Activated CD8-positive, alpha-beta memory T cell treated with anti-CD3 and anti-CD28 coated beads, Interleukin-2, amount 50 U/mL, for 48 hours (primary cell): ENCODE data around the gene SYNE1.
"Not testable (repeated sequence)": the region's sequence is repeated elsewhere in the genome, so short reads cannot be mapped to it uniquely, and the experiment has no call there.

Experiments
- DNase-seq: peaks from one replicate; pipeline ENCODE4 v3.0.0-alpha.2; 2020

Gene SYNE1

DNA sequence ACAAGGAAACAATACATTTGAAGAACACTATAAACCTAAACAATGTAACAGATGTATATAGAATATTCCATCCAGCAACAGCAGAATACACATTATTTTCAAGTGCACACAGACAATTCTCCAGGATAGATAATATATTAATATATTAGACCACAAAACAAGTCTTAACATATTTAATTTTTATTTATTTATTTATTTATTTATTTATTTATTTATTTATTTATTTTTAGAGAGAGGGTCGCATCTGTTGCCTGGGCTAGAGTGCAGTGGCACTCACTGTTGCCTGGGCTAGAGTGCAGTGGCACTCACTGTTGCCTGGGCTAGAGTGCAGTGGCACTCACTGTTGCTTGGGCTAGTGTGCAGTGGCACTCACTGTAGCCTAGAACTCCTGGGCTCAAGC lies 78.4 kb downstream of the SYNE1 start:
- not testable (repeated sequence) for DNase-seq

GRCh38 chr6:152557502-152557901 lies 79.7 kb downstream of the SYNE1 start:
- no peak for DNase-seq

DNA sequence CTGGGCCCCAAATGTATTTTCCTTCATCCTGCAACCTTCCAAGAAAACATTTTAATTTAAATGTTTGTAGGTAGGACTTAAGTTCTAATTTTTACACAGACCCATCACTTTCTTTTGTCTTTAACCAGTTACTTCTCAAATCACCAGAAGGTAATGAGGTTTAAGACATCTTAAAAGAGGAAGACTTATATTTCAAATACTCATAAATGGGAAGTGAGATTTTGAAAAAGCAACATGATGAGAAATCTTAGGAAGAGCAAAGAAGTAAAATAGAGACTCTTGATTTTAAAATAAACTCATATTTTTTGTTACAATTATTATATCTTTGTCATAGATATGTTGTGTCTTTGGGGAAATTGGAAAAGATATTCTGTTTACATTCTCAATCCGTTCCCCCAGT lies 82.3 kb downstream of the SYNE1 start:
- DNase-seq = no peak

DNA sequence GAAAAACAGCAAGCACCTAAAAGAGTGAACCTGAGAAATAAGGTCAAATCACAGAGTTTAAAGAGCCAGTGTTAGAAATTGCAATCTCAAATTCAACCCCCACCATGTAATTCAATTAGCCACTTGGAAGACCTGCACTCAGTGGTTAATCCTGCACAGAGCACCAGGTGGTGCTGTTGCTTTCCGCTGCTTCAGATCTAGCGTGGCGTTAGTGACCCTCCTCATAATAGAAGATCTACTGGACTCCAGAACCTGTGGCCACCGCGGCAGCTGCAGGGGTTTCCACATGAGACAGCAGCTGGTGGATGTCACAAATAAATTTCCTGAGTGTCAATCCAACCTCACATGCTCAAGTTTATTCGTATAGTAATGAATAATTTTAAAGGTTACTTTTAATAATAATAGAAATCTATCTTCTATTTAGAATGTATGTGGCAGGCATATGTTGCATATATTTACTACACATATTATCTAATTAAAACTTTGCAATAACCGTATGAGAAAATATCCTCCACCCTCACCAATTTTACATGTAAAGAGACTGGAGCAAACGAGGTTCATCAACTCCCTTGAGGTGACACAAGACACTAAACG lies 84.4 kb downstream of the SYNE1 start:
- no peak for DNase-seq

GRCh38 chr6:152543519-152543918 lies 93.6 kb downstream of the SYNE1 start:
- DNase-seq = no peak

DNA sequence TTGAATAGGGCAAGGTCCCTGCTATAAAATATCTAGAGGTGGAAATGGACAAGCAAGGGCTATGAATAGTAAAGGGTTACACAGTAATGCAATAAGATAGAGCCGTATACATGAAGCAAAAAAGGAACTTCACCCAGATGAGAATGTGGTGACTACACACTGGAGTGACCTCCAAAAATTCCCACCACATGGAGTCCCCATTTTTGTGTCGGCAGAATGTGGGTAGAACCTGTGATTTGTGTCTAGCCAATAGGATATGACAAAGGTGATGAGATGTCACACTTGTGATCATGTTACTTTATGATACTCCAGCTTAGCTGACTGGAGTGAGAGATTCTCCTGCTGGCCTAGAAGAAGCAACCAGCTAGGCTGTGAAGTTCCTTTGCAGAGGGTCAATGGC lies 96.8 kb downstream of the SYNE1 start:
- no peak for DNase-seq

GRCh38 chr6:152534541-152534940 lies 102.6 kb downstream of the SYNE1 start:
- DNase-seq = no peak

DNA sequence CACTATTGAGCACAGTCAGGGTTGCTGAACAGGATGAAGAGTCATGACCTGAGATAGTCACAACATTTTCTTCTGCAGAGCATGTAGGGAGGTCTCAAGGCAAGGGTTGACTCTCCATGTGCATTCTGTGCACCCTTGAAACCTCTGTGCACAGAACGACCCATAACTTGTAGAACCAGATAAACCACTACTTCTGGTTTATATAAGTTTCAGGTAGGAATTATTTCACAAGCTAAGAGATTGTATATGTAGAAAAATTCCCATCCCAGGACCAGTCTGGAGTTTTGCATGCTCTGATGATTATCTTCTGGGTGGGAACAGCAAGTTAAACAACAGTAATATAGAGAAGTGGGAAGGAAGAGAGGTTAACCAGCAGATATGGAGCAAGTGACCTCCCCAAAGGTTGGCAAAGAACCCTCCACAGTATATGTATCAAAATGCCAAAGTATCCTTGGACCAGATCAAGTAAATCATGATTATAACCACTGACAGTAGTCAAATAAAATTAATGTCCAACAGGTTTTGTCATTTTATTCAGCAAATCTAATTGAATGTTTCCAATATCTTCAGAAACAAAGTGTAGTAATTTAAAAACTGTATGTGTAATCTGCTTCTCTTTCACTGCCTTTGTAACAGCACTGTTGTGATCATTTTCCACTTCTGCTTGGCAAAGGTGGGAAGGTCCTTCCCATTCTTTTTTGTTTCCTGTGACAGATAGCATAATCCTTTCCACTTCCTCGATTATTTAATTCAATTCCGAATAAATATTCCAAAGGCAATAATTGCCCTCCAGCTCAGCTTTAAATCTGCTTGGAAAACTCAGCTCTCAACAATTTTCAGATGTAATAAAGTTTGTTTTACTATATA lies 104.4 kb downstream of the SYNE1 start:
- no peak for DNase-seq

DNA sequence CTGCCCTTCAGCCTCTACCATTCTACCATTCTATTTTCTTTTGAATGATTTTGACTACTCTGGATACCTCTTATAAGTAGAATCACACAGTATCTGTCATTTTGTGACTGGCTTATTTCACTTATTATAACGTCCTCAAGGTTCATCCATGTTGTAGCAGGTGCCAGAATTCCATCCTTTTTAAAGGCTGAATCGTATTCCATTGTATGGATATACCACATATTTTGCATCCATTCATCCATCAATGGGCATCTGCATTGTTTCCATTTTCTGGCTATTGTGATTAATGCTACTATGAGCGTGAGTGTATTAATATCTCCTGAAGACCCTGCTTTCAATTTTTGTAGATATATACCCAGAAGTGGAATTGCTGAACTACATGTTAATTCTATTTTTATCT lies 105.5 kb downstream of the SYNE1 start:
- DNase-seq = no peak

DNA sequence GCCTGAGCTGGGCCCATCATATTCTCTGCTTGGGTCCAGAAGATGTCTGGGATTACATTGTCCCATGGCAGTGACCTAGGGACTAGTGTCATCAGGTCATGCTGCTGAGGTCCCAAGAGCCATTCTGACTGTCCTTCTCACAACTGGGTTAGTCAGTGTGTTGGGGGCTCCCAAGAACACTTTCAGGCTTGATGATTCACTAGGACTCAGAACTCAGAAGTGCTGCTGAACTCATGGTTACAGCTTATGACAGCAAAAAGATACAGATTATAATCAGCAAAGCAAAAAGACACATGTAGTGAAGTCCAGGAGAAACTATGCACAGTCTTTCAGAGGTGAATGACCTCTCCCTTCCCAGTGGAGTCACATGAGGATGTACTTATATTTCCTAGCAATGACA lies 107.8 kb downstream of the SYNE1 start:
- no peak for DNase-seq

- not testable (repeated sequence) for DNase-seq
Measured at GRCh38 chr6:152514120-152514519, 123.0 kb downstream of the SYNE1 start.

DNA sequence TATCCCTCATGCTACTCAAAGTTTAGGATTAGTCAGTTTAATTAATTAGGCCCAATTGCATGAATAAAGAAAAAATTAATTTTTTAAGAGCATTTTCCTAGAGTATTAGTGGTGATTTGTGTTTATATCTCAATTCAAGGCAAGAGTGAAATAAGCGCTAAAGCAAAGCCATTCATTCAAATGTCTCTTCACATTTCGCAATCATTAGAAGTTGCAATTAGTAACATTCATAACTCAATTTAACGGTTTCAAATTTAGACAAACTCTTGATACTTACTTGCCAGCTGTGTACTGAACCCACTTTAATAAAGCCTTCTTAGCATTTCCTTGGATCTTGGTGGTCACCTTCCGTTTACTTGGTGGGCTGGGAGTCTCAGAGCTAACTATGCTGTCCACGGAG lies 127.2 kb downstream of the SYNE1 start:
- DNase-seq = no peak

- no peak for DNase-seq
Measured at GRCh38 chr6:152508477-152508876, 128.7 kb downstream of the SYNE1 start.

- no peak for DNase-seq
Measured at GRCh38 chr6:152503546-152503945, 133.6 kb downstream of the SYNE1 start.

DNA sequence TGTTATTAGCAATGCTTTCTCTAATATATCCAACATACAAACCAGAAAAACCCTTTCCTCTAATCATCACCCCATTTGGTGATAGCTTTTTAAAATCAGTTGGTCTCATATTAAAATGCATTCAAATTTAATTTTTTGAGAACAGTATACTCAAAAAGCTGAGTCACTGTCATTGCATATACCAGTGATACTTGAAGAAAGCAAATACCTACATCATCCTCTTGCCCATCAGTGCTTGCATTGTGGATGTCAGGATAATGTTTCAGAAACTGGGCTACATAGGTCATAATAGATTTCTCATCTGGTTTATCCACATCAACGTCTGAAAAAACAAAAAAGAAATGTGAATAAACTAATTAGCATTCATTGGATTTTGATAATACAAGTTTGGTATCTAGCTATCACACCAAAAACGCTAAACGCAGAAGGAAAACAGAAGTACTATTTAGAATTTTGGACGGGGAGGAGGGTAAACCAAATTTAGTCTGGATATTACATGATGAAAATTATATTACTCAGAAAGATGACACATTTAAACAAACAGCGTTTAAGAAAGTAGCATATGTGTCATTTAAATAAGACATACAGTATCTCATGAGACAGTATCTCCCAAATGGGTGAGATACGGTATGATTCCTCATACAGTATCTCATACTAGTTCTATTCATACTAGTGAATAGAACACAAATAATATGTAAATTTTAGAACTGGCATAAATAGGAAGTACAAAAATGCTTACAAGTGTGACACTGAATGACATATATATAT lies 134.6 kb downstream of the SYNE1 start:
- no peak for DNase-seq

GRCh38 chr6:152499931-152500330 lies 137.2 kb downstream of the SYNE1 start:
- no peak for DNase-seq

GRCh38 chr6:152496731-152497130 lies 140.4 kb downstream of the SYNE1 start:
- DNase-seq = no peak

GRCh38 chr6:152495456-152495855 lies 141.7 kb downstream of the SYNE1 start:
- DNase-seq = not testable (repeated sequence)

- DNase-seq = not testable (repeated sequence)
Measured at GRCh38 chr6:152492281-152492680, 144.9 kb downstream of the SYNE1 start.

DNA sequence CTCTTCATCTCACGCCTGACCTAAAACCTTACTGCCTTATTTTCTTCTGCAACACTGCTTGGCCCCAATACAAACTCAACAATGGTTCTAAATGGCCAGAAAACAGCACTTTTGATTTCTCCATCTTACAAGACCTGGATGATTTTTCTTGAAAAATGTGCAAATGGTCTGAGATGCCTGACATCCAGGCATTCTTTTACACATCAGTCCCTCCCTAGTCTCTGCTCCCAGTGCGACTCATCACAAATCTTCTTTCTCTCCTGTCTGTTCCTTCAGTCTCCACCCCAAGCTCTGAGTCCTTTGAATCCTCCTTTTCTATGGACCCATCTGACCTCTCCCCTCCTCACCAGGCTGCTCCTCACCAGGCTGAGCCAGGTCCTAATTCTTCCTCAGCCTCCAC lies 145.7 kb downstream of the SYNE1 start:
- not testable (repeated sequence) for DNase-seq

DNA sequence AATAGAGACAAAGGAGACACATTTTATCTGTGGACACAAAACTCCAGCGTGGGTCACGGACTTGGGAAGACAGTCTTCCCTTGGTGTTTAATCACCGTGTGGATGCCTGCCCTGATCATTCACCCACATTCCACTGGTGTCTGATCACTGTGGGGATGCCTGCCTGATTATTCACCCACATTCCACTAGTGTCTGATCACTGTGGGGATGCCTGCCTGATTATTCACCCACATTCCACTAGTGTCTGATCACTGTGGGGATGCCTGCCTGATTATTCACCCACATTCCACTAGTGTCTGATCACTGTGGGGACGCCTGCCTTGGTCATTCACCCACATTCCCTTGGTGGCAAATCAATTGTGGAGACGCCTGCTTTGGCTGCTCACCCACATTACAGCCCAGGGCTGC lies 146.2 kb downstream of the SYNE1 start:
- not testable (repeated sequence) for DNase-seq

- no peak for DNase-seq
Measured at GRCh38 chr6:152484806-152485205, 152.4 kb downstream of the SYNE1 start.

GRCh38 chr6:152482289-152482688 lies 154.9 kb downstream of the SYNE1 start:
- no peak for DNase-seq
